ENCODE results near the gene UNC5B.

DNA sequence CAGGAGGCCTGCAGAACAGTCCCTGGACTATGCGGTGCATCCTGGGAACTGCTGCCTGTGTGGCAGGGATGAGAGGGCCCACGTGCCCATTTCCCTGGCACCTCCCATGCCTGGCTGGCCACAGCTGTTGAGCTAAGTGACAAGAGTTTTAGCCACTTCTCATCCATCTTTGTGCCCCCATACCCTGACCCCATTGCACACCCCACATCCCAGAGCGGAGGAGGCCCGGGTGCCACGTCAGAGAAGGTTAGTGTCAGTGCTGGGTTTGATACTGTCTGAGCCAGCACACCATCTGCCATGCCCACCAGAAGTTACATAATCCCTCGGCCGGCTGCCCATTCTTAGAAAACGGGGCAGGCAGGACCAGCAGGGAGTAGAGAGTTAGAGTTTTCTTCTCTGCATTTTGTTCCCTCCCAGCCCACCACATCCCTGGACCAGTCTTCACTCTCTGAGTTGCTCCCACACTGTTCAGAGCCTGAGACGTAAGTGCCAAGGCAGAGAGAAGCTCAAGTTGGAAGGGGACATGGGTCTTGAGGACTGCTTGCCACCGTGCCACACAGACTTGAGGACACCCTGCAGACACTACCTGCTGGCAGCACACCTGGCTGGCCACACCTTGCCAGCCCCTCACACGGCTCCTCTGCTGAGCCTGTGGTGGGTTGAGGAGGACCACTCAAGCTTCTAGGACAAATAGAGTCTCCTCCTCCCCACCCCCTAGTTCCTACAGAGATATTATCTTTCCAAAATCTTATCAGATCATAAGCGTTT is 13.1 kb downstream of the UNC5B start:
- TF ChIP-seq, protein P1, sequence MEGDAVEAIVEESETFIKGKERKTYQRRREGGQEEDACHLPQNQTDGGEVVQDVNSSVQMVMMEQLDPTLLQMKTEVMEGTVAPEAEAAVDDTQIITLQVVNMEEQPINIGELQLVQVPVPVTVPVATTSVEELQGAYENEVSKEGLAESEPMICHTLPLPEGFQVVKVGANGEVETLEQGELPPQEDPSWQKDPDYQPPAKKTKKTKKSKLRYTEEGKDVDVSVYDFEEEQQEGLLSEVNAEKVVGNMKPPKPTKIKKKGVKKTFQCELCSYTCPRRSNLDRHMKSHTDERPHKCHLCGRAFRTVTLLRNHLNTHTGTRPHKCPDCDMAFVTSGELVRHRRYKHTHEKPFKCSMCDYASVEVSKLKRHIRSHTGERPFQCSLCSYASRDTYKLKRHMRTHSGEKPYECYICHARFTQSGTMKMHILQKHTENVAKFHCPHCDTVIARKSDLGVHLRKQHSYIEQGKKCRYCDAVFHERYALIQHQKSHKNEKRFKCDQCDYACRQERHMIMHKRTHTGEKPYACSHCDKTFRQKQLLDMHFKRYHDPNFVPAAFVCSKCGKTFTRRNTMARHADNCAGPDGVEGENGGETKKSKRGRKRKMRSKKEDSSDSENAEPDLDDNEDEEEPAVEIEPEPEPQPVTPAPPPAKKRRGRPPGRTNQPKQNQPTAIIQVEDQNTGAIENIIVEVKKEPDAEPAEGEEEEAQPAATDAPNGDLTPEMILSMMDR (IDR thresholded peaks at IDR 0.05): no peak
- TF ChIP-seq POLR2A (IDR thresholded peaks at IDR 0.05): no peak
